Activated T-helper 2 cell treated with anti-CD3 and anti-CD28 coated beads, Interferon-gamma antibody, Interleukin-2, Interleukin-4, amounts not matched to agents 10 μg/mL and 5 μg/mL and 100 μg/mL, durations not matched to agents 14 hours and 24 hours and 36 hours (primary cell): ENCODE measurements around the gene POC1A. TPM values are rescaled to one million over a fixed set of nuclear protein-coding genes. Genes with fewer than 3 reads are reported as not detected.

Source experiments
- DNase-seq: peaks from one replicate; pipeline ENCODE4 v3.0.0; 2021; ENCODE audit warnings: low spot score
- H3K27ac Mint-ChIP-seq: one replicate; pipeline ENCODE4 v1.8.0; 2021; ENCODE audit warnings: mixed read lengths
- H3K27me3 Mint-ChIP-seq: one replicate; pipeline ENCODE4 v1.8.0; 2021; ENCODE audit warnings: low read depth, mixed read lengths
- H3K36me3 Mint-ChIP-seq: one replicate; pipeline ENCODE4 v1.8.0; 2021; ENCODE audit warnings: low read depth, mixed read lengths
- H3K4me1 Mint-ChIP-seq: one replicate; pipeline ENCODE4 v1.8.0; 2021; ENCODE audit warnings: low read depth, mixed read lengths
- H3K4me3 Mint-ChIP-seq: one replicate; pipeline ENCODE4 v1.8.0; 2021; ENCODE audit warnings: low read depth, mild to moderate bottlenecking, moderate library complexity, mixed read lengths
- H3K9me3 Mint-ChIP-seq: one replicate; pipeline ENCODE4 v1.8.0; 2021; ENCODE audit warnings: mixed read lengths
- intact Hi-C: fragments of 100-400 bp; cut with micrococcal nuclease; formaldehyde crosslinking; loops from one replicate; pipeline ENCODE4 v1.15.1; 2023
- total RNA-seq: library from RNA; stranded (reverse); gene quantifications from 2 replicates; pipeline ENCODE4 v1.2.3, GENCODE V29; 2022

The POC1A gene
- total RNA-seq, 1 donor from 2014 or later: 20.4 TPM

DNA sequence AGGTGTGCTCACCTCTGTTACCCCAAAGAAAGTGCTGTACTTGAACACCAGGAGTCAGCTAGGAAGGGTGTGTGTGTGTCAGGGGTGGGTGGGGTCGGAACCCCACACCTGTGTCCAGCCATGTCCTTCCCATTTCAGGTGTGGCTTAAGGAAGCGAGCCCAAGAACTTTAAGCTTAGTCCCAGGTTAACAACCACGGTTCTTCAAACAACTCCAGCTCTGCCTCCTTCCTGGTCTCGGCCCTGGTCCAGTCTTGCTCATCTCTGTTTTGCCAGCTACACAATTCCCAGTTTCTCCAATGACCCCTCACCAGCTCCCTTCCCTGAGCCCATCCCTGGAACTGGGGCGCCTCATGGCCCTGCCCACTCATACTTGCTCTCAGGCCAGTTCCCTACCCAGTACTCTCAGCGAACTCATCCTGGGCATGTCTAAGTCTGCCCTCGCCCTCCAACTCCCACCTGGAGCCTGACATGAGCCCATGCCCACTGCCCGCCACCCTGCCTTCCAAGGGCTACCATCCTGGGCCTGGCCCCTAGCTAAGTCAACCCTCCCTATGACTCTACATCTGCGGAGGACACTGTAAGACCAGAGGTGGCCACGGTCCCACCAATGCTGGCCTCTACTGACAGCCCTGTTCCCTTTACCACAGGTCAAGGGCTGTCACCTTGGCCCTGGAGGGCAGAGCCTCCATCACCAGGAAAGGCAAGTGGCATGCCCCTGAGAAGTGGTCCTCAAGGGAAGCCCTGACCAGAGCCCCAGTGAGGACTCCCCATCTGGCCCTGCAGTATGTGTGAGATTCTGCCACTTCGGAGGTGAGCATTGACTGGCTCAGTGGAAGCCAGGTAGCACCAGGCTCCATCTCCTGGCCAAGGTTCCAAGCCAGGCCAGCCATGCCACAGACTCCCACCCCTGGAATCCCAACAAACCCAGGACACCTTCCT, 9.2 kb downstream of the POC1A start:
- DNase-seq: no peak
- Mint-ChIP-seq H3K4me3 (no peak overlapping the region), H3K27me3 (no peaks in the 10 kb centered on the region), H3K4me1 (peaks cover 6% of the 10 kb centered on the region), H3K27ac (no peak overlapping the region), H3K36me3 (peaks cover 44% of the 10 kb centered on the region), H3K9me3 (no peaks in the 10 kb centered on the region)
- intact Hi-C loops: loop anchor here (1.0 kb wide), 1 partner anchor 144 kb away; no protein-coding TSS in a partner anchor

DNA sequence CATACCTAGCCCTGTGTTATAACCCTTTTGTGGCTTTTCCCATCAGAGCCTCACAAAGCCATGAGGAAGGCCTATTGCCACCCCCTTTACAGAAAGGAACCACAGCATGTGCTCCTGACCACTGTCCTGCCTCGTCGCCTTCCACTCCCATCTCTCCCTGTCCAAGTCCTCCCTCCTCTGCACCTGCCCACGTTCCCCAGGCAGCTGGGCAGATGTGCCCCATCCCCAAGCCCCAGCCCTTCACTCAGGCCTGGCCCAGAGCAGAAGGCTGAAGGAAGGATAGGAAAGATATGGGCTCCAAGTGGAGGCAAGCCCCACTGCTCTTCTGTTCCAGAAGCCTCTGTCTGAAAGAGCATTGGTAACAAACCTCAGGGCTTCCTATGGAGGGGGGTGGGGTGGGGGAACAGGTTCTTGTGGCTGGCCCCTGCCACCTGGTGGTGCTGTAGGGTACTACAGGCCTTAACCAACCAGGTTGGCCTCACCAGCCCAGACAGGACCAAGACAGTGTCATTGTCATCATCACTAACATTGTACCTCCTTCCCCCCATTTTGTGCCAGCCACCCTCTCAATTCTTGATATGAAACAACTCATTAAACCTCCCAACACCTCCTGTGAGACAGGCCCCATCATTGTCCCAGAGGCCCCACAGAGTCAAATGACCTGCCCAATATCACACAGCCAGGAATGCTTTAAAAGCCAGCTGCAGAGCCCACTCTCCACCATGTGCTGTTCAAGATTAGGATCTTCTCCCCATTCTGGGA, 10.0 kb downstream of the POC1A start:
- Mint-ChIP-seq H3K9me3 (no peaks in the 10 kb centered on the region), H3K27me3 (no peaks in the 10 kb centered on the region), H3K4me3 (no peak overlapping the region), H3K36me3 (peaks cover 45% of the 10 kb centered on the region), H3K27ac (no peak overlapping the region), H3K4me1 (peaks cover 6% of the 10 kb centered on the region)
- peak; percentile 71 for DNase-seq
- intact Hi-C loops: loop anchor here (1.0 kb wide), 1 partner anchor 143 kb away; no protein-coding TSS in a partner anchor

DNA sequence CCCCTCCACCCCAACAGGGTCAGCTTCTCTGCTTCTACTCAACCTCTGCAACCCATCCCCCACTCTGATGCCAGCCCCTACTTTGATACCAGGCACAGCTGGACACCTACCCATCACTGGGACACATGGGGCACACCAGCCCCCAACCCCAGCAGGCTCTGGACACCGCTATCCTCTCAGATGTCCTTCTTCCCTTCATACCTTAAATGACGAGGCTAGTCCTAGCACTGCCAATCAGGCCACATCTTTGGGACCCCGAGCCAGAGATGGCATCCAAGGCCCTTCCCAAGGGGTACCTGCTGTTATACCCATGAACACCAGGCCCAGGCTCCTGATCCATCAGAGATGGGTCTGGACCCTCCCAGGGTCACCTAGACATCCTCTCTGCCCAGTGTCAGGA, 10.6 kb downstream of the POC1A start:
- H3K4me1 Mint-ChIP-seq: peaks cover 6% of the 10 kb centered on the region
- H3K27me3 Mint-ChIP-seq: no peaks in the 10 kb centered on the region
- no peak overlapping the region for H3K4me3 Mint-ChIP-seq
- peaks cover 40% of the 10 kb centered on the region for H3K36me3 Mint-ChIP-seq
- no peak overlapping the region for H3K27ac Mint-ChIP-seq
- DNase-seq: no peak
- no peaks in the 10 kb centered on the region for H3K9me3 Mint-ChIP-seq
- intact Hi-C loops: loop anchor here (1.0 kb wide), 1 partner anchor 142 kb away; no protein-coding TSS in a partner anchor

DNA sequence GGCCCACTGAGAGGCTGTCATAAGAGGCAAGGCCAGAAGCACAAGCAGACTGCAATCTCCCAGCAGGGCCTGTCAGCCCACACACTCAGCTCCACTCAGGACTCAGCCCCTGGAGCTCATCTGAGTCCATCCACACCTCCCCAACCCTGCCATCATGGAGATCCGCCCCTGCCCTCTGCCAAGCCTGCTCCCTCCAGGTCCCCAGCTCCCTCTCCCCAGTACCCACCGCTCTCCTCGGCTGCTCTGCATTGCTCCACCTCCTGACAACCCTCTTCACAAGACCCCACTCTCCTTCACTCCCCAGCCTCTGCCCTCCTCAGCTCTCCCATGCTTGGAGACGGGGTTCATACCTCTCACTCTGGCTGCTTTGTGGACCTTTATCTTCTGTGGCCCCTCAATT, 11.1 kb downstream of the POC1A start:
- Mint-ChIP-seq H3K36me3 (peaks cover 38% of the 10 kb centered on the region), H3K4me1 (peaks cover 6% of the 10 kb centered on the region), H3K4me3 (no peak overlapping the region), H3K9me3 (no peaks in the 10 kb centered on the region), H3K27ac (no peak overlapping the region), H3K27me3 (no peaks in the 10 kb centered on the region)
- DNase-seq: no peak
- intact Hi-C loops: no loop called here

DNA sequence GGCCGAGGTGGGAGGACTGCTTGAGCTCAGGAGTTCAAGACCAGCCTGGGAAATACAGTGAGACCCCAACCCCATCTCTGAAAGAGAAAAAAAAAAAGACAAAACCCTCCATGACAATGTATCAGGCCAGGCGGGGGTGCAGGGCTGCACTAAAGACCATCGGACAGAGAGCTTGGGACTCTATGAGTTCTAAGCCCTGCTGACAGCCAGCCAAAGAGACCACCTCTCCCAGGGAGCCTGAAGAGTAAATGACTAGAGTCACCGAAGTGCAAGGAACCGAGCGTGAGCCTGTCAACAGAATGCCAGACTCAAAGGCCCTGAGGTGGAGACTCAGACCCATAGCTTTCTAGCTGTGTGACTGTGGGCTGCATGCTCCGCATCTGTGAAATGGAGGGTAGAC, 12.5 kb downstream of the POC1A start:
- Mint-ChIP-seq H3K4me3 (no peak overlapping the region), H3K9me3 (no peaks in the 10 kb centered on the region), H3K27me3 (no peaks in the 10 kb centered on the region), H3K36me3 (peaks cover 38% of the 10 kb centered on the region), H3K4me1 (peaks cover 6% of the 10 kb centered on the region), H3K27ac (no peak overlapping the region)
- intact Hi-C loops: no loop called here
- DNase-seq: no peak

DNA sequence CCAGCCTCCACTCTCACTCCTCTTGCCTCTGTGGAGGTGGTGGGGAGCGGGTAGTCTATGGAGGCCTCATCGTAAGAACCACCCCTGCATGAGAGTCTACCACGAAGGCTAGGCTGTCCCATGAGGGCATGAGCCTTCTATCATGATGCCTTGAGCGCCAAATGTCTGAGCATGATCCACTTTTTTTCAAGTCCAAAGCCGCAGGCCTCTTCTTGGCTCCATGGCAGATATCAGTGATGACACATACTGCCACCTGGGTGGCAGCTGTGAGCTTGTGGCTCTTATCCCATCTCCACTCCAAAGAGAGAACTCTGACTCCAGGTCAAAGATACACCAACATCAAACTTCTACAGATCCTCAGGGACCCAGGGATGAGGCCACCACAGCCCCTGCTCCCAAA, 13.5 kb downstream of the POC1A start:
- intact Hi-C loops: no loop called here
- peaks cover 35% of the 10 kb centered on the region for H3K36me3 Mint-ChIP-seq
- no peak overlapping the region for H3K27ac Mint-ChIP-seq
- H3K4me3 Mint-ChIP-seq: no peak overlapping the region
- no peaks in the 10 kb centered on the region for H3K27me3 Mint-ChIP-seq
- H3K4me1 Mint-ChIP-seq: peaks cover 6% of the 10 kb centered on the region
- DNase-seq: no peak
- H3K9me3 Mint-ChIP-seq: no peaks in the 10 kb centered on the region

DNA sequence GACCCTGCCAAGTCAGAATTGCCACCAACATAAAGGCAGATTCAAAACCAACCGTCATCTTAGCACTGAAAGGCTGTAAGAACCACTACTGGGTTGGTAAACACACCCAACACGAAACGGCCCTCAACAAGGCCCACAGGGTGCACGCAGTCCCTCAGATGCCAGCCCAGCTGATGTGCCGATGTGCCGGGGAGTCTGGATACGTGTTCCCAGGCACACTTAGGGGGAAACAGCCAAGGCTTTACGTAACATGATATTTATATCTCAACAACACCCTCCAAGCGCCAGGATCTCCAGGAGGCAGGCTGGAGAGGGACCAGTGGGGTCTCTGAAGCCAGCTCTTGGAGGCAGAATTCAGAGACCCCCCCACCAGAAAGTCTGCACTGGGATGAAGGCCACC, 14.2 kb downstream of the POC1A start:
- Mint-ChIP-seq H3K4me3 (no peak overlapping the region), H3K4me1 (peaks cover 6% of the 10 kb centered on the region), H3K27me3 (no peaks in the 10 kb centered on the region), H3K36me3 (peaks cover 28% of the 10 kb centered on the region), H3K9me3 (no peaks in the 10 kb centered on the region), H3K27ac (no peak overlapping the region)
- DNase-seq: no peak
- intact Hi-C loops: no loop called here

DNA sequence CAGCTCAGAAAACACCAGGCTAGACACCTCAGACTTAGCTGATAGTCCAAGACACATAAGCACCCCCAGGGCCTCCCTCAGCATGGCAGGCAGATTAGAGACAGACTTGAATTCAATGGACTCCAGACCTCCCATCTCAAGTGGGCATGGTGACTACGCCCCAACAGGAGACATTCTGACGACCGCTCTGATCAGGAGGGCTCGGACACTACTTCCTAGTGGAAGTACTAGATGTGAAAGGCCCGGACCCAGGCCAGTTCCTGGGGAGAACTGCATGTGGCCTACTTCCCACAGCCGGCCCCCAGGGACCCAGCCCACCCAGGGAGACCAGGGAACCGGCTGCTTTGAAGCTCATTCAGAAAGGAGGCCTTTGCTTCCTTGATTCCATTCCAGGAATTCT, 16.9 kb downstream of the POC1A start:
- DNase-seq: no peak
- Mint-ChIP-seq H3K4me3 (no peak overlapping the region), H3K36me3 (peaks cover 13% of the 10 kb centered on the region), H3K27ac (no peak overlapping the region), H3K9me3 (no peaks in the 10 kb centered on the region), H3K27me3 (no peaks in the 10 kb centered on the region), H3K4me1 (no peaks in the 10 kb centered on the region)
- intact Hi-C loops: no loop called here

DNA sequence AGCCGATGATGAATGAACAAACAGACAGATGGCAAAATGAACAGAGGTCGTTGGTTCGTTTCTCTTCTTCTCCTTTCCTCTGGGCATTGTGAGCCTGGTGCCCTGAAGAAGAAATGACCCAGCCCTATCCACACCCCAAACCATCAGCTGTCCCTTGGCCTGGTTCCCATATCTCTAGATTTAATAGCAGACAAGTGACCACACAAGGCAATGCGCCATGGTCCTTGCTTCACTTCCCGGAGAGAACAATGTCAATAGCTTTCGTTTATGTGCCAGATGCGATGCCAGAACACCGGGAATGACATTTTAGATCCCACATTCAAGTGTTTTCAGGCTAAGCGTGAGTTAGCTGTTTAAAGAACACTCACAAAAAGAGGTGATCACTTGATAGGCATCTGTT, 17.7 kb downstream of the POC1A start:
- intact Hi-C loops: no loop called here

DNA sequence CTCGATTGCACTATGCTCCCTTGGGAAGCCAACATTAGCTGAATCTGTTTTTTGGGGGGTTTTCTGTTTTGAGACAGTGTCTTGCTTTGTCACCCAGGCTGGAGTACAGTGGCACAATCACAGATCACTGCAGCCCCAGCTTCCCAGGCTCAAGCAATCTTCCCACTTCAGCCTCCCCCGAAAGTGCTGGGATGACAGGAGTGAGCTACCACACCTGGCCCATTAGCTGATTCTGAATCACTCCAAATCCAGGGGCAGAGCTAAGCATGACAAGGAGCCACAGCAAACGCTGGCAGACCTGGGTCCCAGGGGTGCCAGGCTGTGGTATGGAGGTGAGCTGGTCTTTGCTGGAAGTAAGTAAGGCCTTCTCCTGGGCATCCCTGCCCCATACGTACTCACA, 18.9 kb downstream of the POC1A start:
- H3K36me3 Mint-ChIP-seq: peaks cover 13% of the 10 kb centered on the region
- H3K4me3 Mint-ChIP-seq: no peak overlapping the region
- H3K4me1 Mint-ChIP-seq: peaks cover 4% of the 10 kb centered on the region
- H3K9me3 Mint-ChIP-seq: no peaks in the 10 kb centered on the region
- H3K27me3 Mint-ChIP-seq: no peaks in the 10 kb centered on the region
- intact Hi-C loops: no loop called here
- H3K27ac Mint-ChIP-seq: no peak overlapping the region
- no peak for DNase-seq

More for the DNA sequence above, 17.7 kb downstream of the POC1A start:
- Mint-ChIP-seq H3K9me3 (no peaks in the 10 kb centered on the region), H3K27me3 (no peaks in the 10 kb centered on the region), H3K4me1 (peaks cover under 1% of the 10 kb centered on the region), H3K36me3 (peaks cover 13% of the 10 kb centered on the region), H3K4me3 (no peak overlapping the region), H3K27ac (no peak overlapping the region)
- no peak for DNase-seq

DNA sequence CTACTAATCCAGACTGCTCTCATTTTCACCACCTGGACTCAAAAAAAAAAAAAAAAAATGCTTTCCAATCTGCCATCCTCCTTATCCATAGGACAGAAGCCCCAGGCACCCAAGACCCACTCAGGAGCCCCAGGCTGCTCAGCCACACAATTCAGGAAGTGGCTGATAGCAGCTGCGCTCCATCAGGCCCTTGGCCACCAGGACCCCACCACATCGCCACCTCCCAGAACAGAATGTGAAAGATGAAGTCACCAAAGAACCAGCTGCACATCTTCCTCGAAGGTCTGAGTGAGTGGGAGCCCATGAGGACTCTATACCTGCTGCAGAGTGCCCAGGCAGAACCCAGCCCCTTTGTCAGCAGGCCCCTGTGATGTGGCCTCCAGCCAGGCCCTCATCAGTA, 19.5 kb downstream of the POC1A start:
- Mint-ChIP-seq H3K4me3 (no peak overlapping the region), H3K27me3 (no peaks in the 10 kb centered on the region), H3K36me3 (peaks cover 17% of the 10 kb centered on the region), H3K4me1 (peaks cover 4% of the 10 kb centered on the region), H3K27ac (no peak overlapping the region), H3K9me3 (no peaks in the 10 kb centered on the region)
- no peak for DNase-seq
- intact Hi-C loops: no loop called here

DNA sequence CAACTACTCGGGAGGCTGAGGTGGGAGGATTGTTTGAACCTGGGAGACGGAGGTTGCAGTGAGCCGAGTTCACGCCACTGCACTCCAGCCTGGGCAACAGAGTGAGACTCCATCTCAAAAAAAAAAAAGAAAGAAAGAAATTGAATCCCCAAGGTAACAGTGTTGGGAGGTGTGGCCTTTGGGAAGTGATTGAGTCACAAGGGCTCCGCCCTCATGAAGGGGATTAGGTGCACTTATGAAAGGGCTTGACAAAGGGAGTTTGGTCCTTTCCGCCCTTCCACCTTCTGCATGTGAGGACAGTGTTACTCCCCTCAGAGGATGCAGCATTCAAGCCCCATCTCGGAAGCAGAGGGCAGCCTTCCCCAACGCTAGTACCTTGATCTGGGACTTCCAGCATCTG, 21.3 kb downstream of the POC1A start:
- Mint-ChIP-seq H3K9me3 (no peaks in the 10 kb centered on the region), H3K27ac (no peak overlapping the region), H3K27me3 (no peaks in the 10 kb centered on the region)

DNA sequence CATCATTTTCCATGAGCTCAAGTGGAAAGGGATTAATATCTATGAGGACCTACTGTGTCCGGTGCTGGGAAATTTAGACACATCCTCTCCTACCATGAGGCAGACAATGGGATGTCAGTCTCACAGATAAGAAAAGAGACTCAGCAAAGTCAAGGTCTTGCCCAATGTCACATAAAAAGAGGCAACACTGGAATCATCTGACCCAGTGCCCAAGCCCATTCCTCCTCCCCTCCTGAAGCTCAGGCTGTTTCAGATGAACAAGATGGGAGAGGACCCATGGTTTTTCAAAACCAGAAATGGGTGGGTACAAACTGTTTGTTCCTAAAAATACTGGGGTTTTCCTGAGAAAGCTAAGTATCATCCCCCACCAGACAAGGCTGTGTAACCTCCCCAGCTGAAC, 22.2 kb downstream of the POC1A start:
- H3K27me3 Mint-ChIP-seq: no peaks in the 10 kb centered on the region
- H3K36me3 Mint-ChIP-seq: peaks cover 12% of the 10 kb centered on the region
- DNase-seq: no peak
- intact Hi-C loops: no loop called here
- H3K27ac Mint-ChIP-seq: peak overlapping the region; percentile 46
- no peak overlapping the region for H3K4me3 Mint-ChIP-seq
- peaks cover 4% of the 10 kb centered on the region for H3K4me1 Mint-ChIP-seq
- no peaks in the 10 kb centered on the region for H3K9me3 Mint-ChIP-seq

More for the DNA sequence above, 21.3 kb downstream of the POC1A start:
- no peak for DNase-seq
- Mint-ChIP-seq H3K4me1 (peaks cover 4% of the 10 kb centered on the region), H3K4me3 (no peak overlapping the region), H3K36me3 (peaks cover 12% of the 10 kb centered on the region)
- intact Hi-C loops: no loop called here
